Stimulated activated CD4-positive, alpha-beta T cell treated with anti-CD3 and anti-CD28 coated beads, Interleukin-4, amount 100 ng/mL, for 1 hour (primary cell): ENCODE results near the gene PFAS.
A peak's percentile ranks its signal among the peaks of the same experiment; 100 is the strongest.

Experiments
- DNase-seq: peaks from one replicate; pipeline ENCODE4 v3.0.0-alpha.2; 2020

PFAS gene

GRCh38 chr17:8267480-8268147, 18.5 kb downstream of the PFAS start:
- no peak for DNase-seq

- DNase-seq = no peak
These were observed 19.6 kb downstream of the PFAS start for GRCh38 chr17:8268550-8269298.

DNA sequence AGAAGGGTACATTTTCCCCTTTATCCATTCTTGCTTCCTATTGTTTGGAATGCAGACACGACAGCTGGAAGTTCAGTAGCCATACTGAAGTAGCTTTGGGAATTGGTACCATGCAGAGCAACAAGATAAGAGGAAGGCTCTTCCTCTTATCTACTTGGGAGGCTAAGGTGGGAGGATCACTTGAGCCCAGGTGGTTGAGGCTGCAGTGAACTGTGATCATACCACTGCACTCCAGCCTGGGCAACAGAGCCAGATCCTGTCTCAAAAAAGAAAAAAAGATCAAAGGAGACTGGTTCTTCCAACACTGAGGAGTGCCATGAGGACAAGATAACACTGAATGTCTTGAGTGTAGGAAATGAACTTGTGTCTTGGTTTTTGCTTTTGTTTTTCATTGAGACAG, 23.3 kb downstream of the PFAS start:
- DNase-seq = no peak

GRCh38 chr17:8273884-8274444, 24.9 kb downstream of the PFAS start:
- no peak for DNase-seq

- no peak for DNase-seq
These were observed 25.7 kb downstream of the PFAS start for GRCh38 chr17:8274816-8275215.

DNA sequence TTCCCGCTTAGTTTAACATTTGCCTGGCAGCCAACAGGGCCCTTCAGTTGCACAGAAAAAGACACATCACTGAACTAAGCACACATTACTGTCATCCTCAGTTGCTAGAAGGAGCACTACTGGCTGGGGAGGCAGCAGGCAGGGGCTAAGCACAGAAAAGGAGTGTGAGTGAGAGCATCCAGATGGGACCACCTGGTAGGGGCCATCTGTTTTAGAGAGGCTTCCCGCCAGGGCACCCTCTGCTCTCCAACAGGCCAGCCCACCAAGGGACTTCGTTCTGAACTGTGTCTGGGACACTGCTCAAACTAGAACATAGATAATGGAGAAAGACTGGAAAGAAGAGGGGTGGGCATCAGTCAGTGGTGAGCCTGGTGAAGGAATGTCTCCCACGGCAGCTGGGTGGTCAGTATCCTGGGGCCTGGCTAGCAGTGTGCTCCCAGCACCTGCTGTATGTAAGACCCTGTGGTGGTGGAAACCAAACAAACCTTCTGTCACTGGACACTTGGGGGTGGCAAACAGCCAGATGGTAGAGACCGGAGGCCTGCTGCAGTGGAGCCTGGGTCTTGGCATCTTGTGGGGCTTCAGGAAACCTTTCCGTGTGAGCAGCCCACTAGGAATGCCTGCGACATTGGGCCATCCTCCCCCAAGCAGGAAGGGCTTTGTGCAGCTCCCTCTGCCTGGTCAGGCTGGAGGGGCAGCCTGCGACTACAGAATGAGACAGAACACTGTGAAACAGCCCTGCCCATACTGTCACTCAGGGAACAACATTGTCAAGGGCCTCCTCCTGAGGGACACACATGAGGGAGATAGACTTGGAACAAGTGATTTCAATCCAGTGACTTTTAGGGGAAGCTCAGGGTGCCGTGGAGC, 26.6 kb downstream of the PFAS start:
- DNase-seq = no peak

DNA sequence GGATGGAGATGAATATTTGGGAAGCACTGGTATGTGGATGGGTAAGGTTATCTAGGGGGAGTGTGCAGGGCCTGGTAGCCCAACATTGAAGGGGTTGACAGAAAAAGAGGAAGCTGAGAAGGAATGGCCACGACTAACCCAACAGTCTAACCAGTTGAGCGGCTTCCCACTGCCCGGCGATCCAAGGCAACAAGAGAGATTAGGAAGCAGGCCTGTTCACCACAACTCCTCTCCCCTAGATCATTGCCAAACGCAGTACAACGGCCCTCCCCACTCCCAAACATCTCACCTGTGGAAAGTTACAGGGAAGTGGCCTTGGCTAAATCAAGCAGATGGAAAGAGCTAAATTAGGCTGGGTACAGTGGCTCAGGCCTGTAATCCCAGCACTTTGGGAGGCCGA, 28.2 kb downstream of the PFAS start:
- DNase-seq = no peak

DNA sequence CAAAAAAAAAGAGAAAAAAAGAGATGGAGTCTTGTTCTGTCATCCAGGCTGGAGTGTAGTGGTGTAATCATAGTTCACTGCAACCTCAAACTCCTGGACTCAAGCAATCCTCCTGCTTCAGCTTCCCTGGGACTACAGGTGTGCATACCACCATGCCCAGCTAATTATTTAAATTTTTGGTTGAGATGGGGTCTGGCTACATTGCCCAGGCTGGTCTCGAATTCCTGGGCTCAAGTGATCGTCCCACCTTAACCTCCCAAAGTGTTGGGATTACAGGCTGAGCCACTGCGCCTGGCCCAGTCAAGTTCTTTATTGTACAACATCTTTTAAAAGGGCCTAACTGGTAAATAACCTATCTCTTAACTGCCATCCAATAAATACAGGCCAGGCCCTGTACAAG, 33.3 kb downstream of the PFAS start:
- DNase-seq = no peak

DNA sequence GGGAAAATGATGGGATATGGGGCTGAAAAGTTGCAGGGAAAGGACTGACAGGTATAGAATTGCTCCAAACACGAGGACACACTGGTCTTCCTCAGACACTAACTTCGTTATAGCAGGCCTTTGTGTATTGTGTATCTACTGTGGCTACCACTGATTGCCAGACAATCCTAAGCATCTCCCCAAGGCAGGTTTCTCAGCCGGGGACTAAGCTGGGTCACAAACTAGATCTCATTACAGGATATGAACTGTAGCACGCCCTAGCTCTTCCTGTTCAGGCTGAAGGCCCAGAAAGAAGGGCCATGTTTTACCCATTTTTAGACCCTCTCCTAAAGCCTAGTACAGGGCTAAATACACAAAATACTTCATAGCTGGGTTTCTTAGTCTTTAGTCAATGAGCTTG, 34.3 kb downstream of the PFAS start:
- DNase-seq = no peak

- no peak for DNase-seq
These were observed 35.0 kb downstream of the PFAS start for GRCh38 chr17:8284126-8284525.

DNA sequence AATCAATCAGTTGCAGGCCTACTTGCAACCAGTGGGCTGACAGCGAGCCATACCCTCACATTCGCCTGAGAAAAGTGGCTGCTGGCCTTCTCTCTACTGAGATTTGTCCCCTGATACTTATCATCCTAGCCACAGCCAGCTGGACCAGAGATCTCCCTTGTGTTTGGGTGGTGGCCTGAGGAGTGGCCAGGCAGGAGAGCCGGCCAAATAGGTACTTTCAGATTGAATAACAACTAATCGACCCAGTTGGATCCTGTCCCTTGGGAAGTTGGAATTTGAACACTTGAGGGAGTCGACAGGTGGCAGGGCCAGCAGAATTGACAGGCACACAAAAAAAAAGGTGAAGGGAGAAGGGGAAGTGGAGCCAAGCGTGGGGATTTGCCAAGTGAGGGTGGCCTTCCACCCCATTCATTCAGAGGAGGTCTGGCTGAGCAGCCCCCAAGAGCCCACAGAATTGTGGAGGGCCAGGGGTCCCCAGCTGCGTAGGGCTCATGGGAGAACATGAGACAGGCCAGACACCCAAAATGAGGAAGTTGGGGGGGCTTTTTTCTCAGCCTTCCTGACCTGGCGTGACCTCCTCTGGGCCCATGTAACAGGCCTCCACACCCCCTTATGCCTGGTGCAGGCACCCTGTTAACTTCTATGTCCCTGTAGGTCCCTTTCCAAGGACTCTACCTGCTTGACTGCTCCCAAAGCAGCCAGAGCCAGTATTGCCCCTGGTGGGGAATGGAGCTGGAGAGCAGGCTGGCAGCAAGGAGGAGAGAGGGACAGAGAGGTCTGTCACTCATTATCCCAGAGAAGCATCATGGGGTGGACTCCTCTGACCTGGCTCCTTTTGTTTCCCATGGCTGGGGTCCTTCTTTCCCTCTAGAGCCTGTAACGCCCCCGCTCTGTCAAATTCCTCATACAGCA, 36.4 kb downstream of the PFAS start:
- no peak for DNase-seq

DNA sequence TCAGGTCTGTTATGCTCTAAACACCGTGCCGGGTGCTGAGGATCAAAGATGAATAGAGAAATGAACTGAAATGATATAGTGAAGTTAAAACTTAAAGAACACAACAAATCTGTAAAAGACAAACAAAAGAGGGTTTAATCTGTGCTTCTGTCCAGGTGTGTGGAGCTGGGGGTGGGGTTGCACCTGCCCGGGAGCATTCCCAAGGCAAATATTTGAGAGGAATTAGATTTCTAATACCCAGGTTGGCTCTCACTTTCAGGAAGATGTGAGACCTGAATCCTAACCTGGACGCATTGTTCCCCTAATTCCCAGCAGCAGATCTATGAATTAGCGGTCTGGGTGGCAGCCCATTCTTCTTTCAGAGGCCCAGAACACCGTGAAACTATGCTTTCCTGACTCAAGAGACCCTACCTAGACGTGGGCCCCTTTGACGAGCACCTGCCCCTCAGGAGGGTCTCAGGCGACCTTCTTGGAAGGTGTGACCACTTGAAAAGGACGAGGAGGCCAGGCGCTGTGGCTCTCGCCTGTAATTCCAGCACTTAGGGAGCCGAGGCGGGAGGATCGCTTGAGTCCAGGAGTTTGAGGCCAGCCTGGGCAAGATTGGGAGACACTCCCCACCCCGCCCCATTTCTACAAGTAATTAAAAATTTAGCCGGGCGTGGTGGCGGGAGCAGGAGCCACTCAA, 38.7 kb downstream of the PFAS start:
- no peak for DNase-seq

DNA sequence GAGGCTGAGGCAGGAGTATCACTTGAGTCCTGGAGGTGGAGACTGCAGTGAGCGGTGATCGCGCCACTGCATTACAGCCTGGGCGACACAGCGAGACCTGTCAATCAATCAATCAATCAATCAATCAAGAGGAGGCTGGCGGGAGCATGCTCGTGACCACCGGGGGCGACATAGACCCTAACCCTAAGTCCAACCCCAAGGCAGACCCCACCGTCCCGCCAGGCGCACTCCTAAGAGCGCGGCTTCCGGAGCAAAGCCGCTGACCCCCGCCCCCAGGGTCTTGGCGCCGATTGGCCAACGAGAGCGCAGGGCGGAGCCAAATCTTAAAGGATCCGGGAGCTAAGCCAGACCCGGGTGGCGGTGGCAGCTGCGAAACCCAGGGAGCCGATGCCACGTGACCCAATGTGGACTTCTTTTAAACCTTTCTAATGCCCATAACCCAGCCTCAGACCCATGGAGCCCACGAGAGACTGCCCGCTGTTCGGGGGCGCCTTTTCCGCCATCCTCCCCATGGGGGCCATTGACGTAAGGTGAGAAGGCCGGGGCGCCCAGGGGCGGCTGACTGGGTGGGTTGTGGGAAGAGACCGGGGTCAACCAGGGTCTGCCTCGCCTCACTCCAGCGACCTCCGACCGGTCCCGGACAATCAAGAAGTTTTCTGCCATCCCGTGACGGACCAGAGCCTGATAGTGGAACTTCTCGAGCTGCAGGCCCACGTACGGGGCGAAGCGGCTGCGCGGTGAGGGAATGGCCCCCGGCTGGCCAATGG, 39.4 kb downstream of the PFAS start, which contains the start of gene RANGRF:
Gene RANGRF (plus strand): TSS at position 335 of the 767 bp plus-strand sequence. CDS start 119 bp downstream, at position 454.
- DNase-seq = peak; percentile 82

DNA sequence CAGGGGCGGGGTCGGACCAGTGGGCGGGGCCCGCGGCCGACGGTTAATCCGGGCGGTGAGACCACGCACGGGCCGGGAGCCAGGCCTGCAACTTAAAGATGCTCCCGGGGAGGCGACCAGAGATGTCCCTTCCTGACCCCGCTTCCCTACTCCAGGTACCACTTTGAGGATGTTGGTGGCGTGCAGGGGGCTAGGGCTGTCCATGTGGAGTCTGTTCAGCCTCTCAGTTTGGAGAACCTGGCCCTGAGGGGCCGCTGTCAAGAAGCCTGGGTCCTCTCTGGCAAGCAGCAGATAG, 40.0 kb downstream of the PFAS start:
- no peak for DNase-seq

GRCh38 chr17:8290043-8290442, 41.0 kb downstream of the PFAS start:
- no peak for DNase-seq

GRCh38 chr17:8292639-8293395, 43.7 kb downstream of the PFAS start:
- no peak for DNase-seq

DNA sequence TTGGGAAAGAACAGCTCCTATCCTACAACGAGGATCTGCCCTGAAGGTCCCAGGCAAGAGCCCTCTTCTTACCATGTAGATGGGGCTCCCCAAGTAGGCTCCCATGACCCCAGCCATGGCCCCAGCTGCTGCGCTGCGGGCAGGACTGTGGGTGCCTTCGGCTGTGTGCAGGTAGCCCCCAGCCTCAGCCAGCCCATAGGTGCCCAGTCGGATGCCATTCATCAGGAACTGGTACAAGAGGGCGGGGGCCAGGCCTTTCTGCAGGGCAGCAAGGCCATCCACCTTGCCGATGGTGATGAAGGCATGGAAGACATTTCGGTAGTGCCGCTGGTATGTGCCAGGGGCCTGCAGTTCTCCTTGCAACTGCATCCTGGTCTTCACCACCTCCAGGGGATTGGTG, 45.3 kb downstream of the PFAS start:
- DNase-seq = no peak

DNA sequence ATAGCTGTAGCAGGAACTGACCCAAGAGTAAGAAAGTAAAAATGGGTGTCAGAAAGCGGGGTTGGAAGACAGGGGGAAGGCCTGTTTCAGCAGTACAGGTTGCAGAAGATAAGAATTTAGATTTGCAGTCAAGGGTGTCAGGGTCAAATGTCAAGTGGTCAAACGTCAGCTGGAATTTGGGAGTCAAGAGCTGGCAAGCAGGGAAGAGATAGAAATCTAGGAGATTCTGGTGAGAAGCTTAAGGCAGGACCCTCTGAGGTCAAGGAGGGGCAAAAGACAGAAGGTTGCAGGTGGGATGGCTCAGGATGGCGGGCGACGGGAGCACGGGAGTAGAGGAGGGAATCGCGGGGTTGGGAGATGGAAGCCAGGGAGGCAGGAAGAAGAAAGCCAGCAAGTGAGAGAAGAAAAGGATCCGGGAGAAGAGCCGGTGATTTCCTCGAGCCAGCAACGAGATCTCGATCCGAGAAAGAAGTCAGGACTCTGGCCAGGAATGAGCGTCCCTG, 45.8 kb downstream of the PFAS start:
- DNase-seq = no peak

DNA sequence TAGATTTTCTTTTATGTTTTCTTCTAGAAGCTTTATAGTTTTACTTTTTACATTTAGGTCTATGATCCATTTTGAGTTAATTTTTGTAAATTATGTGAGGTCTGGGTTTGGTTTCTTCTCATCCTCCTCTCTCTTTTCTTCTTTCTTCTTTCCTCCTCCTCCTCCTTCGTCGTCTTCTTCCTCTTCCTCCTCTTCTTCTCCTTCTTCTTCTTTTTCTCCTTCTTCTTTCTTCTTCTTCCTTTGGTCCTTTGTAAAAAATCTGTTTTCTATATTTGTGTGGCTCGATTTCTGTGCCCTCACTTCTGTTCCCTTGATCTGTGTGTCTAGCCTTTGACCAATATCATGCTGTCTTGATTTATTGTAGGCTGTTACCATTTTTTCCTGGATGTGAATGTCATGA, 51.1 kb downstream of the PFAS start:
- DNase-seq = no peak
